GM04503 (cell line): ENCODE data around the gene PLCXD1.
"Not testable (repeated sequence)": the region's sequence is repeated elsewhere in the genome, so short reads cannot be mapped to it uniquely, and the experiment has no call there.

Experiments used
- DNase-seq: peaks from one replicate; pipeline ENCODE4 v3.0.0-alpha.2; 2012; ENCODE audit warnings: low read depth

Gene PLCXD1

DNA sequence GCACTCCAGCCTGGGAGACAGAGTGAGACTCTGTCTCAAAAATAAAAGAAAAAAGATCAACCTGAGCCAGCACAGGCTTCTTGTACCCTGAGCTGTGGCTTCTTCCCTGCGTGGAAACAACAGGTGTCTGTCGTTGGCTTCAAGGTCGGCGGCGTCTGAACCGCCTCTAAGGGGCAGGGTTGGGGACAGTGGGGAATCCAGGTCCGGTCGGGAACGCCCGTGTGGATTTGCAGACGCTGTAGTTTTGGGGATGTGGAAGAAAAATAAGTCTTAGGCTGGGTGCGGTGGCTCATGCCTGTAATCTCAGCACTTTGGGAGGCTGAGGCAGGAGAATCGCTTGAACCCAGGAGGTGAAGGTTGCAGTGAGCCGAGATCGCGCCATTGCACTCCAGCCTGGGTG lies 17.2 kb upstream of the PLCXD1 start:
- DNase-seq: not testable (repeated sequence)

GRCh38 chrX:264634-265455 lies 16.3 kb upstream of the PLCXD1 start:
- no peak for DNase-seq

DNA sequence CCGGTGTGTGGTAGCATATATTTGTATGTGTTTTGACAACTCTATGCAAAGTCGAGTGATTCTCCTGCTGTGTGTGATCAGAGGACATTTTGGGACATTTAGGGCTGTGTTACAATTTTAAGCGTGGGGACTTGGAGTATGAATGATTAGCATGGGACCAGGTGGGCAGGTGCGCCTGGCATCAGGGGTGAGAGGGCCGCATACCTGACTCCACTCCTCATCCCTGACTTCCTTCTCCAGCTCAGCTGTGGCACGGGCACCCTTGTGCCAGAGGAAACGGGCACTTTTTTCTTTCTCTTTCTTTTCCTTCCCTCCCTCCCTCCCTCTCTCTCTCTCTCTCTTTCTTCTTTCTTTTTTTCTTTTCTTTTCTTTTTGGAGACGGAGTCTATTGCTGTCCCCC lies 15.7 kb upstream of the PLCXD1 start:
- DNase-seq: no peak

GRCh38 chrX:267771-268261 lies 13.4 kb upstream of the PLCXD1 start:
- DNase-seq: no peak

DNA sequence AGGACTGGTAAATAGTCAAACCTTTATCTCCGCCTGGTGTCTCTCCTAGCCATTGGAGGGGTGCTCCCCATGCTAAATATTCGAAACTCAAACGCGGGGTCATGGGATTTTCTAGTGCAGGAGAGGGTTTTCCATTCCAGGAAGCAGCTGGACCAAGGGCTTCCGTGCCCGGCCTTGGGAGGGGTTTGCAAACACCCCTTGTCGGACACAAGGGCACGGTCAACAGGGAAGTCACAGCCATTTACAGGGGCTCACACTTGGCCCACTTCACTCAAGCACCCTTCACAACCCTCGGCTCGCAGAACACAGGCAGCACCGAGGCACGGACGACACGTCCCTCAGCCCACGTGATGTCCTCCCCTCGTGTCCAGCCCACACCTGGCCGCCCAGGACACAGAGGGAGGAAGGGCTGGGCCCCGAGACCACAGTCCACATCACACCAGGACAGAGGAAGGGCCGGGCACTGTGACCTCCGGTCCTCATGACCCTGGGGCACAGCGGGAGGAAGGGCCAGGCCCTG lies 10.3 kb upstream of the PLCXD1 start:
- DNase-seq: no peak

- no peak for DNase-seq
Measured at GRCh38 chrX:274904-275475, 6.2 kb upstream of the PLCXD1 start.

DNA sequence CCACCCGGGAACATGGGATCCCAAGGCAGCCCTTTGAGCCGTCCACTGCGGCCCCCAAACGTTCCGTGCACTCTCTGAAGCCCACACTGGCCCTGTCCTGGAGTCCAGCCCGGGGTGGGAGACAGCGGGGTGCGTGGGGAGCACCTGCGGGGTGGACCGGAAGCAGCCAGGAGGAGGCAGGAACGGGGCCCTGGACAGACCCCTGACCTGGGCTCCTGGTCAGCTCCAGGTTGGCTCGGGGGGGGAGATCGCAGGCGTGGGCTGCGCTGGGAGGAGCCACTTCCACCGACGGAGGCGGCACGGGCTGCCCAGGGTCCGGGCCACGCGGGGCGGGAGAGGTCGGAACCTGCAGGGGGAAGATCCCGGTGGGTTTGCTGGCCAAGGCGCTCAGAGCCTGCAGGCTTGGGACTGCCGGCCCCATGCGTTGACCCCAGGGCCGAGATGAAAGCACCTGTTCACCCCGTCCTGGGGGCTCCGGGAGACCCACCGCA lies 5.7 kb upstream of the PLCXD1 start:
- DNase-seq: no peak

GRCh38 chrX:275967-276580 lies 5.1 kb upstream of the PLCXD1 start:
- no peak for DNase-seq

GRCh38 chrX:276581-277201 lies 4.5 kb upstream of the PLCXD1 start:
- DNase-seq: no peak

DNA sequence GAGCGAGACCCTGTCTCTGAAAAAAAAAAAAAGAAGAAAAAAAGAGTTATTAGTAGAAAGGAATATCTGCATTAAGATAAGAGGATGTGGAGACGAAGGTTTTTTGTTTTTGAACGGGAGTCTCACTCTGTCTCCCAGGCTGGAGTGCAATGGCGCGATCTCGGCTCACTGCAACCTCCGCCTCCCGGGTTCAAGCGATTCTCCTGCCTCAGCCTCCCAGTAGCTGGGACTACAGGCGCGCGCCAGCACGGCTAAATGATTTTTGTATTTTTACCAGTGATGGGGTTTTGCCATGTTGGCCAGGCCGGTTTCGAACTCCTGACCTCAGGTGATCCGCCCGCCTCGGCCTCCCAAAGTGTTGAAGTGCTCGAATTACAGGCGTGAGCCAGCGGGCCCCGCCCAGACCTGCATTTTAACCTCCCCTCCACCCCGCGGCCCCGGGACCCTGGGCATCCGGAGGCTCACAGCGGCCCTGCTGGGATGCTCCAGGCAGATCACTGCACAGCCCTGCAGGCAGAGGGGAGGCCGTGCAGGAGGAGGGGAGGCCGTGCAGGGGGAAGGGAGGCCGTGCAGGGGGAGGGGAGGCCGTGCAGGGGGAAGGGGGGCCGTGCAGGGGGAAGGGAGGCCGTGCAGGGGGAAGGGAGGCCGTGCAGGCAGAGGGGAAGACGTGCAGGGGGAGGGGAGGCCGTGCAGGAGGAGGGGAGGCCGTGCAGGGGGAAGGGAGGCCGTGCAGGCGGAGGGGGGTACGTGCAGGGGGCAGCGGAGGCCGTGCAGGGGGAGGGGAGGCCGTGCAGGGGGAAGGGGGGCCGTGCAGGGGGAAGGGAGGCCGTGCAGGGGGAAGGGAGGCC lies 1.2 kb upstream of the PLCXD1 start:
- not testable (repeated sequence) for DNase-seq

GRCh38 chrX:280722-281121 lies 459 bp upstream of the PLCXD1 start:
- DNase-seq: not testable (repeated sequence)

- not testable (repeated sequence) for DNase-seq
Measured at GRCh38 chrX:282000-282681, 960 bp downstream of the PLCXD1 start.

DNA sequence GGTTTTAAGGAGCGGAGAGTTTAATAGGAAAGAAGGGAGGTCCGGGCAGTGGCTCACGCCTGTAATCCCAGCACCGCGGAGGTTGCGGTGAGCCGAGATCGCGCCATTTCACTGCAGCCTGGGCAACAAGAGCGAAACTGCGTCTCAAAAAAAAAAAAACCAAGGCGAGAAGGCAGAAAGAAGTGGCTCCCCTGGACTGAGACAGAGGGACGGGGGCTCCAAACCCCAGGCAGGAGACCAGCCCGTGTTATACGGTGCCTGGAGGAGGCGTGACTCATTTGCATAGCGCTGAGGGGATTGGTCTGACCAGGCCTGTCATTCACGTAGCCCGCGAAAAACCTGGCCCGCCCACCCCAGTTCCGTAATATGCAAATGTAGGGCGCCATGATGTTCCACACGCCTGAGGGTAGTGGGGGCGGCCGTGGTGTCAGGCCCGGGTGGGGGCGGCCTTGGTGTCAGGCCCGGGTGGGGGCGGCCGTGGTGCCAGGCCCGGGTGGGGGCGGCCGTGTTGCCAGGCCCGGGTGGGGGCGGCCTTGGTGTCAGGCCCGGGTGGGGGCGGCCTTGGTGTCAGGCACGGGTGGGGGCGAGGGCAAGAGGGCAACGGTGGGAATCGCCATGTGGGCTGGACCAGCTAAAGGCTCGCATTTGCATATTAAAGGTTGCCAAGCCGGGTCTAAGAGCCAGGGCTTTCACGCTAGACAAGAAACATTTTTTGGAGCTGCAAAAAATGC lies 2.1 kb downstream of the PLCXD1 start:
- DNase-seq: peak; percentile 35

DNA sequence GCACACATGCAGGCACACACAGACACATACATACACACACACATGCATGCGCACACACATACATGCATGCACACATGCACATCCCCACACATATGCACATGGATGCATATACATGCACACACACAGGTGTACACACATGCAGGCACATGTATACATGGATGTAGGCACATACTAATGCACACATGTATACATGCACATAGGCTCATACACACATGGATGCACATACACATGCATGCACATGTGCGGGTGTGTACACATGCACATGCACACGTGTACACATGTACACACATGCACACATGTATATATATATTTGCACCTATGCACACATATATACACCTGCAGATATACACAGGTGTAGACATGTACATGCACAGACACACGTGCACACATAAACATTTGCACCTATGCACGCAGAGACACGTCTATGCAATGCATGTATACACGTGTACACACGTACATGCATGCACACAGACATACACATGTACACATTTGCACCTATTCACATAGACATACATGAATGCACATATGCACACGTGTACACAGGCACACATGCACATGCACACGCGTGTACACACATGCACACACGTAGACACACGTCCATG lies 4.0 kb downstream of the PLCXD1 start:
- no peak for DNase-seq

DNA sequence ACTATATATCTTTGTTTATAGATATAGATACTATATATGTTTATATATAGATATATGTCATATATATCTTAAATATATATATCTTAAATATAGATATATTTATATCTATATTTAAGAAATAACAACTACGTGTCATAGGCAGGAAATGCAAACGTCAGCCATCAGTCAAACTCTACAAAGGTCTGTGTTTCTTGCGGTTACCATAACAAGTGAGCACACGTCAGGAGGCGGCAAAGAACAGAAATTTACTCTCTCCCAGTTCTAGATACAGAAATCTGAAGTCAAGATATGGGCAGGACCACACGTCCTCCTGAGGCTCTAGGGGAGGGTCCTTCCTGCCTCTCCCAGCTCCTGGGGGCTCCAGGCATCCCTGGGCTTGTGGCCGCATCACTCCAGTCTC lies 6.5 kb downstream of the PLCXD1 start:
- no peak for DNase-seq

- no peak for DNase-seq
Measured at GRCh38 chrX:288561-288991, 7.4 kb downstream of the PLCXD1 start.

DNA sequence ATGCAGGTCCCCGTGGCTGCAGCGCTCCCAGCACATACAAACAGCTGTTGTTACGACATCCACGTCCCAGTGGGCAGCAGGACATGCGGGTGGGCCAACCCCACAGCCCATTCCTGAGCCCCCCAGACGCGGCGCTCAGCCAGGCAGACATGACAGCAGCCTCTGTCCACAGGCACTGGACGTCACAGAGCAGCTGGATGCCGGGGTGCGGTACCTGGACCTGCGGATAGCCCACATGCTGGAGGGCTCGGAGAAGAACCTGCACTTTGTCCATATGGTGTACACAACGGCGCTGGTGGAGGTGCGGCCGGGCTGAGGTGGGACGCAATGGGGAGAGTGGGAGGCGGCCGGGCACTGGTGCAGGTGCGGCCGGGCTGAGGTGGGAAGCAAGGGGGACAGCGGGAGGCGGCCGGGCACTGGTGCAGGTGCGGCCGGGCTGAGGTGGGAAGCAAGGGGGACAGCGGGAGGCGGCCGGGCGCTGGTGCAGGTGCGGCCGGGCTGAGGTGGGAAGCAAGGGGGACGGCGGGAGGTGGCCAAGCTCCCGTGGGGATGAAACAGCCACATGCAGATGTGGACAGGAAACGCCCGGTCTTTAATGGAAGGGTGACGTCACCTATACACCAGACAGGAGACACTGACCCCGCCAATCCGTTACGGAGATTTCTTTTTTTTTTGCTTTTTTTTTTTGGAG lies 9.4 kb downstream of the PLCXD1 start:
- DNase-seq: no peak

- DNase-seq: no peak
Measured at GRCh38 chrX:291411-291901, 10.3 kb downstream of the PLCXD1 start.
